AG04450 (cell line): ENCODE measurements around the gene DGKH. TPM values are rescaled to one million over a fixed set of nuclear protein-coding genes. Genes with fewer than 3 reads are reported as not detected.

Experiments used
- CTCF ChIA-PET: fragments of 300-600, 350-600 bp; formaldehyde crosslinking; extraction: SDS; loops from one replicate; lab custom pipeline; 2022; ENCODE audit warnings: antibody characterized with exemption, inconsistent platforms; lab: Charles Lee
- POLR2A ChIA-PET: fragments of 350-600 bp; formaldehyde crosslinking; extraction: SDS; loops from one replicate; lab custom pipeline; 2021; ENCODE audit warnings: antibody characterized with exemption, inconsistent platforms; lab: Yijun Ruan, JAX
- DNase-seq: peaks from one replicate; pipeline ENCODE4 v3.0.0-alpha.2; 2011; ENCODE audit warnings: low read depth, low spot score
- H3K27ac ChIP-seq: one replicate; pipeline ENCODE4 v1.5.1; 2012; ENCODE audit warnings: low read depth, low read length, control low read depth
- H3K27me3 ChIP-seq: one replicate; pipeline ENCODE4 v1.6.0; 2012; ENCODE audit warnings: low read length; ENCODE audit not compliant: control insufficient read depth, insufficient read depth
- H3K4me3 ChIP-seq: 2 replicates; pipeline ENCODE4 v1.5.1; 2011; ENCODE audit warnings: mild to moderate bottlenecking, low read depth, low read length, control low read depth
- H3K9me3 ChIP-seq: 2 replicates; pipeline ENCODE4 v1.5.1; 2012; ENCODE audit warnings: low read length; ENCODE audit not compliant: control insufficient read depth, insufficient read depth
- polyA plus RNA-seq: library from polyadenylated mRNA; depleted of rRNA; stranded (reverse); fragments of >200 nt; gene quantifications from 2 replicates; pipeline ENCODE4 v1.2.3, GENCODE V29; 2011
- TF ChIP-seq, protein P1 (sequence below): IDR thresholded peaks from 2 replicates; pipeline ENCODE4 v1.5.1; 2011; ENCODE audit warnings: low read depth, low read length, control low read depth, inconsistent platforms

The DGKH gene
- polyA plus RNA-seq, 1 experiment = 4.3 TPM

DNA sequence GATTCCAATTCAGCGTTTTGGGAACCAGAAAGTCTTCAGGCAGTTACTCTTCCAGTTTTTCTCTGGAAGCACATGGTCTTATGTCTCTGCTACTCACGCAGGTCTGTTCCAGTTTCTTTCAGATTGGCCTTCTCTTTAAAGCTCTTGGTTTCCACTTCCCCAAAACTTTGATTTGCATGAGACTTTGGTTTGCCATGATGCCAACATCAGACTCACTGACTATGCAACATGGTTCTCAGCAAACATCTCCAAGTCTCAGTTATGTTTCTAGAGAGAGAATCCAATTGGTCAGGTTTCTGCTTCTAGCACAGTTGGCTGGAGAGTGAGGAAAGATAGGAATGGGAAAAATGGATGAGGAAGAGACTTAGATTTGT lies 226.6 kb downstream of the DGKH start:
- Histone ChIP-seq H3K27ac (no peak overlapping the region), H3K4me3 (no peak overlapping the region), H3K9me3 (no peaks in the 10 kb centered on the region; the same call in 1 of the 2 replicates), H3K27me3 (no peaks in the 10 kb centered on the region)
- POLR2A ChIA-PET = no interaction called here
- CTCF ChIA-PET = no interaction called here
- no peak for DNase-seq
- TF ChIP-seq, protein P1, sequence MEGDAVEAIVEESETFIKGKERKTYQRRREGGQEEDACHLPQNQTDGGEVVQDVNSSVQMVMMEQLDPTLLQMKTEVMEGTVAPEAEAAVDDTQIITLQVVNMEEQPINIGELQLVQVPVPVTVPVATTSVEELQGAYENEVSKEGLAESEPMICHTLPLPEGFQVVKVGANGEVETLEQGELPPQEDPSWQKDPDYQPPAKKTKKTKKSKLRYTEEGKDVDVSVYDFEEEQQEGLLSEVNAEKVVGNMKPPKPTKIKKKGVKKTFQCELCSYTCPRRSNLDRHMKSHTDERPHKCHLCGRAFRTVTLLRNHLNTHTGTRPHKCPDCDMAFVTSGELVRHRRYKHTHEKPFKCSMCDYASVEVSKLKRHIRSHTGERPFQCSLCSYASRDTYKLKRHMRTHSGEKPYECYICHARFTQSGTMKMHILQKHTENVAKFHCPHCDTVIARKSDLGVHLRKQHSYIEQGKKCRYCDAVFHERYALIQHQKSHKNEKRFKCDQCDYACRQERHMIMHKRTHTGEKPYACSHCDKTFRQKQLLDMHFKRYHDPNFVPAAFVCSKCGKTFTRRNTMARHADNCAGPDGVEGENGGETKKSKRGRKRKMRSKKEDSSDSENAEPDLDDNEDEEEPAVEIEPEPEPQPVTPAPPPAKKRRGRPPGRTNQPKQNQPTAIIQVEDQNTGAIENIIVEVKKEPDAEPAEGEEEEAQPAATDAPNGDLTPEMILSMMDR = no peak

DNA sequence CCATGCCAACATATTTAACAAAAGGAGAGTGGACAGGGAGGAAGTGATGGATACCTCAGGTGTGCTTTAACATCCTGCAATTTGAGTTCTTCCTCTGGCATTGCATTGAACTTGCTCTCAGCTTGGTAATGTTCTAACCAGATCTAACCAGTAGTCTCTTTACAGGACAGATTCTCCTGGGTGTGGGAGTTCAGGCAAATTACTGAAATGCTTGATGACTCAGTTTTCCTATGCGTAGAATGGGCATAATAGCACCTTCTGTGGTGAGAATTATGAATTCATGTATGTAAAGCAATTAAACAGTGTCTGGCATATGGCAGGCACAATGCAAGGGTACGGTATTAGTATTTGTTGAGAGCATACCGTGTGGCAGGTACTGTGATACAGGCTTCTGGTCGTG lies 227.1 kb downstream of the DGKH start:
- TF ChIP-seq, protein P1 = no peak
- Histone ChIP-seq H3K9me3 (no peaks in the 10 kb centered on the region; the same call in 1 of the 2 replicates), H3K4me3 (no peak overlapping the region), H3K27ac (no peak overlapping the region), H3K27me3 (no peaks in the 10 kb centered on the region)
- POLR2A ChIA-PET = no interaction called here
- DNase-seq = no peak
- CTCF ChIA-PET = no interaction called here

DNA sequence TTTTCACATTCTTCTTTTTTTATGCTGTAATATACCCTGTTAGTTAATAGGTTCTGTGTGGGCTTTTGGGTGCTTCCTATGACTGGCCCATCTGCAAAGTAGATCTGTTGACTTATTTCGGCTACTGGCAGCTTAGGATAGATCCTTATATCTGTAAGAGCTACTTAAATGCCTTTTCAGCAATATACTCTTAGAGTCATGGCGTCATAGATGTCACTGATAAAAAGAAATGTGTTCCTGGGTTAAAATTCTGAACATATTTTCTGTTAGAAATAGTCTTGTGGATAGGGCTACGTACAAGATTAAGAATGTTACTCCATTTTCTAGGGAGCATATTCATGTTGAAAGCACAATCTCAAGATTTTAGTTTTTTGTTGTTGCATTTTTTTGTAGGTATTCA lies 228.2 kb downstream of the DGKH start:
- ChIA-PET POLR2A (no interaction called here), CTCF (no interaction called here)

DNA sequence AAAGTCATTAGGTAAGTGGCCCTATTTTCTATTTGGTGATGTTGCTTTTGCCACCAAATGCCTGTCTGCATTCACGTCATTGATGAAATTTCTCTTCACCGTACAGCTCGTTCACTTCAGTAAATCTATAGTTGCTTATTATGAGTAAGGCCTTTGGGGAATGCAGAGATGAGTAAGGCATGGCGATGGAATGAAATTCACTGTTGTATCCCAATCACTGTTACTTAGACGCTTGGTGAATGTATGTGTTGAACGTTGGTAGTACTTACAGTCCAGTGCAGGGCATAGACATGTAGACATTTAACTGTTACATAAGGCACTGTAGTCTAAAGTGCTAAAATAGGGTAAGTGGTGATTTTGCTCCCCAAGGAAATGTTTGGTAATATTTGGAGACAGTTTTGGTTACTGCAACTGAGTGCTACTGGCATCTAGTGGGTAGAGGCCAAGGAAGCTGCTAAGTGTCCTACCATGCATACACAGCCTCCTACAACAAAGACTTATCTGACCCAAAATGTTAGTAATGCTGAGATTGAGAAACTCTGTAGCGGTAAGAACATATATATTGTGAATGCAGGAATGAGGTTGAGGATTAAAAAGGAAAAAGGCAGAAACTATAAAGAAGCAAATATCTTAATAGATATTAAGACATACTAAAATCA lies 229.3 kb downstream of the DGKH start:
- DNase-seq = no peak
- Histone ChIP-seq H3K27ac (no peak overlapping the region), H3K27me3 (no peaks in the 10 kb centered on the region), H3K9me3 (no peaks in the 10 kb centered on the region), H3K4me3 (no peak overlapping the region)
- TF ChIP-seq, protein P1 = no peak
- ChIA-PET POLR2A (no interaction called here), CTCF (interaction anchor here (0.6 kb wide), 1 partner anchor 876 kb away, joined by 3 read pairs; no protein-coding TSS in a partner anchor)

More for the DNA sequence above, 228.2 kb downstream of the DGKH start:
- no peaks in the 10 kb centered on the region for H3K9me3 ChIP-seq
- H3K27me3 ChIP-seq = no peaks in the 10 kb centered on the region
- H3K4me3 ChIP-seq = no peak overlapping the region
- TF ChIP-seq, protein P1 = no peak
- H3K27ac ChIP-seq = no peak overlapping the region
- no peak for DNase-seq

GRCh38 chr13:42279080-42279479 lies 230.6 kb downstream of the DGKH start:
- Histone ChIP-seq H3K9me3 (no peaks in the 10 kb centered on the region), H3K27me3 (no peaks in the 10 kb centered on the region), H3K4me3 (no peak overlapping the region), H3K27ac (no peak overlapping the region)
- DNase-seq = no peak
- TF ChIP-seq, protein P1 = no peak
- CTCF ChIA-PET = no interaction called here
- POLR2A ChIA-PET = interaction anchor here (0.7 kb wide), 1 partner anchor 336 kb away, joined by 4 read pairs; no protein-coding TSS in a partner anchor
